DND-41 (cell line): ENCODE measurements around the gene REV3L.

ENCODE experiments used
- ATAC-seq: fragments of 200-7000 bp; cut with Tn5 transposase; 3 replicates; pipeline ENCODE4 v1.9.1; 2021; ENCODE audit warnings: low read depth; ENCODE audit not compliant: insufficient read depth
- DNase-seq: peaks from one replicate; pipeline ENCODE4 v3.0.0-alpha.2; 2020
- H2AFZ ChIP-seq: 2 replicates; pipeline ENCODE4 v1.6.0; 2012; ENCODE audit warnings: low read depth, low read length
- H3K27ac ChIP-seq: 2 replicates; pipeline ENCODE4 v1.5.1; 2012; ENCODE audit warnings: low read length, inconsistent platforms
- H3K27me3 ChIP-seq: fragments of 200-600 bp; sonication (generic); 2 replicates; pipeline ENCODE4 v1.6.0; 2012; ENCODE audit warnings: low read length, mild to moderate bottlenecking, inconsistent platforms; ENCODE audit not compliant: insufficient read depth, poor library complexity
- H3K36me3 ChIP-seq: 2 replicates; pipeline ENCODE4 v1.5.1; 2012; ENCODE audit warnings: low read length, inconsistent platforms; ENCODE audit not compliant: insufficient read depth
- H3K4me1 ChIP-seq: 2 replicates; pipeline ENCODE4 v1.5.1; 2012; ENCODE audit warnings: mild to moderate bottlenecking, low read length; ENCODE audit not compliant: insufficient read depth
- H3K4me2 ChIP-seq: 2 replicates; pipeline ENCODE4 v1.6.0; 2012; ENCODE audit warnings: mild to moderate bottlenecking, moderate library complexity, low read length, inconsistent platforms; ENCODE audit not compliant: insufficient read depth
- H3K4me3 ChIP-seq, 2 experiments: fragments of 200-600 bp in 1 of 2; shearing (Covaris generic) in 1 of 2; 2 replicates each; pipeline ENCODE4 v1.5.1; 2012 to 2016; ENCODE audit warnings: inconsistent platforms in 2 of 2, low read length in 2 of 2, mild to moderate bottlenecking in 2 of 2, low read depth in 1 of 2, moderate library complexity in 1 of 2
- H3K79me2 ChIP-seq: 2 replicates; pipeline ENCODE4 v1.6.0; 2012; ENCODE audit warnings: low read length, inconsistent platforms; ENCODE audit not compliant: insufficient read depth
- H3K9ac ChIP-seq: 2 replicates; pipeline ENCODE4 v1.6.0; 2012; ENCODE audit warnings: low read depth, mild to moderate bottlenecking, inconsistent platforms, low read length, moderate library complexity
- H3K9me3 ChIP-seq: 2 replicates; pipeline ENCODE4 v1.5.1; 2012; ENCODE audit warnings: low read length, moderate library complexity, mild to moderate bottlenecking, inconsistent platforms; ENCODE audit not compliant: insufficient read depth, severe bottlenecking
- H4K20me1 ChIP-seq: 2 replicates; pipeline ENCODE4 v1.6.0; 2012; ENCODE audit warnings: low read length; ENCODE audit not compliant: insufficient read depth
- CTCF ChIP-seq: IDR thresholded peaks from 2 replicates; pipeline ENCODE4 v1.5.1; 2012; ENCODE audit warnings: borderline replicate concordance, low read length, moderate library complexity, mild to moderate bottlenecking; ENCODE audit not compliant: poor library complexity, severe bottlenecking; ENCODE audit errors: extremely low read depth
- EZH2 ChIP-seq: IDR thresholded peaks from 3 replicates; pipeline ENCODE4 v1.6.1; 2012; ENCODE audit warnings: borderline replicate concordance, low read depth, mild to moderate bottlenecking, moderate library complexity, low read length, inconsistent platforms; ENCODE audit not compliant: severe bottlenecking

Gene REV3L

GRCh38 chr6:111411978-111412566 is 70.9 kb downstream of the REV3L start:
- Histone ChIP-seq H3K36me3 (peaks cover 79% of the 10 kb centered on the region), H3K9ac (no peak overlapping the region), H2AFZ (no peak overlapping the region), H3K27me3 (no peaks in the 10 kb centered on the region), H3K4me1 (no peaks in the 10 kb centered on the region), H3K9me3 (no peaks in the 10 kb centered on the region), H3K79me2 (peaks cover 67% of the 10 kb centered on the region), H3K27ac (no peak overlapping the region), H3K4me3 (no peak overlapping the region), H4K20me1 (peaks cover 6% of the 10 kb centered on the region; the same call in 1 of the 2 replicates), H3K4me2 (no peak overlapping the region)
- TF ChIP-seq EZH2 (no peak), CTCF (no peak)
- DNase-seq (no peak), ATAC-seq (no peak)

GRCh38 chr6:111411046-111411445 is 72.0 kb downstream of the REV3L start:
- Histone ChIP-seq H3K36me3 (peaks cover 86% of the 10 kb centered on the region), H3K9ac (no peak overlapping the region), H2AFZ (no peak overlapping the region), H3K4me1 (no peaks in the 10 kb centered on the region), H3K4me3 (no peak overlapping the region), H3K27ac (no peak overlapping the region), H3K27me3 (no peaks in the 10 kb centered on the region), H3K4me2 (no peak overlapping the region), H3K79me2 (peaks cover 61% of the 10 kb centered on the region), H4K20me1 (peaks cover 4% of the 10 kb centered on the region; the same call in 1 of the 2 replicates), H3K9me3 (no peaks in the 10 kb centered on the region)
- ATAC-seq (no peak), DNase-seq (no peak)
- TF ChIP-seq CTCF: no peak
- TF ChIP-seq EZH2: no peak

- Histone ChIP-seq H3K4me1 (no peaks in the 10 kb centered on the region), H3K9ac (no peak overlapping the region), H3K27me3 (no peaks in the 10 kb centered on the region), H3K4me2 (no peak overlapping the region), H3K9me3 (no peaks in the 10 kb centered on the region), H4K20me1 (peaks cover 2% of the 10 kb centered on the region; the same call in 1 of the 2 replicates), H2AFZ (no peak overlapping the region), H3K4me3 (no peak overlapping the region), H3K36me3 (peaks cover 85% of the 10 kb centered on the region), H3K79me2 (peaks cover 55% of the 10 kb centered on the region), H3K27ac (no peak overlapping the region)
- no peak for TF ChIP-seq CTCF
- TF ChIP-seq EZH2: no peak
- DNase-seq: no peak
- no peak for ATAC-seq
These were observed 72.6 kb downstream of the REV3L start for GRCh38 chr6:111410371-111410770.

GRCh38 chr6:111409430-111409829 is 73.6 kb downstream of the REV3L start:
- ATAC-seq (no peak), DNase-seq (no peak)
- peaks cover 46% of the 10 kb centered on the region for H3K79me2 ChIP-seq
- no peak overlapping the region for H3K9ac ChIP-seq
- no peak overlapping the region for H3K4me2 ChIP-seq
- H2AFZ ChIP-seq: no peak overlapping the region
- H3K4me1 ChIP-seq: no peaks in the 10 kb centered on the region
- no peaks in the 10 kb centered on the region for H3K9me3 ChIP-seq
- H4K20me1 ChIP-seq: no peaks in the 10 kb centered on the region
- no peaks in the 10 kb centered on the region for H3K27me3 ChIP-seq
- H3K27ac ChIP-seq: no peak overlapping the region
- no peak for TF ChIP-seq EZH2
- TF ChIP-seq CTCF: no peak
- peaks cover 85% of the 10 kb centered on the region for H3K36me3 ChIP-seq
- no peak overlapping the region for H3K4me3 ChIP-seq
